H1 (cell line): ENCODE measurements around the gene ARID5B. TPM values are rescaled to one million over a fixed set of nuclear protein-coding genes. Genes with fewer than 3 reads are reported as not detected.

Source experiments
- CTCF ChIA-PET: fragments of 300-600 bp; sonication (Branson Sonifier 250); formaldehyde crosslinking; loops from one replicate; lab custom pipeline; 2021; ENCODE audit not compliant: partially characterized antibody; lab: Charles Lee
- POLR2A ChIA-PET: fragments of 300-600 bp; sonication (Branson Sonifier 250); formaldehyde crosslinking; loops from one replicate; lab custom pipeline; 2021; ENCODE audit warnings: inconsistent platforms; ENCODE audit not compliant: partially characterized antibody; lab: Charles Lee
- DNase-seq, 2 experiments: peaks; one replicate each; pipeline versions ENCODE4 v3.0.0 to v3.0.0-alpha.2; 2010 to 2022; ENCODE audit warnings: low spot score in 2 of 2, low read depth in 1 of 2, mixed read lengths in 1 of 2
- FAIRE-seq: peaks from 2 replicates; lab custom pipeline; 2011; peaks lifted over from hg19 to GRCh38; lab: Jason Lieb, UNC
- H2AFZ ChIP-seq: 2 replicates; pipeline ENCODE4 v1.8.1; 2012; ENCODE audit warnings: low read length, inconsistent platforms
- H2AK5ac ChIP-seq: 2 replicates; pipeline ENCODE4 v1.6.1; 2013; ENCODE audit warnings: low read depth, low read length
- H2BK120ac ChIP-seq: replicated peaks from 2 replicates; pipeline ENCODE3; 2013; ENCODE audit warnings: low read depth, low read length, inconsistent platforms
- H2BK12ac ChIP-seq: 2 replicates; pipeline ENCODE4 v1.6.1; 2013; ENCODE audit warnings: low read depth, low read length
- H2BK15ac ChIP-seq: 2 replicates; pipeline ENCODE4 v1.6.1; 2013; ENCODE audit warnings: low read length
- H2BK20ac ChIP-seq: 2 replicates; pipeline ENCODE4 v1.6.1; 2013; ENCODE audit warnings: low read length
- H2BK5ac ChIP-seq: 2 replicates; pipeline ENCODE4 v1.6.1; 2013; ENCODE audit warnings: low read depth, low read length
- H3K14ac ChIP-seq: 2 replicates; pipeline ENCODE4 v1.6.1; 2013; ENCODE audit warnings: inconsistent platforms; ENCODE audit not compliant: insufficient read length
- H3K18ac ChIP-seq: 2 replicates; pipeline ENCODE4 v1.6.1; 2013; ENCODE audit warnings: low read length; ENCODE audit errors: extremely low read depth
- H3K23ac ChIP-seq: 2 replicates; pipeline ENCODE4 v1.6.1; 2013; ENCODE audit warnings: inconsistent platforms; ENCODE audit not compliant: insufficient read length
- H3K23me2 ChIP-seq: 2 replicates; pipeline ENCODE4 v1.6.1; 2013; ENCODE audit warnings: low read depth, low read length
- H3K27ac ChIP-seq: 2 replicates; pipeline ENCODE4 v1.6.1; 2011; ENCODE audit warnings: low read depth, low read length, inconsistent platforms
- H3K27me3 ChIP-seq, 4 experiments: replicated peaks in 1 of 4; 1 replicate in 1 of 4; 2 replicates in 3 of 4; pipeline versions ENCODE4 v1.6.1 to v1.8.1; 2011 to 2013; ENCODE audit warnings: low read length in 3 of 4, mild to moderate bottlenecking in 3 of 4, inconsistent platforms in 2 of 4, mixed read lengths in 2 of 4, moderate library complexity in 1 of 4; ENCODE audit not compliant: control insufficient read depth in 3 of 4, insufficient read depth in 3 of 4; ENCODE audit errors: extremely low read depth in 1 of 4
- H3K36me3 ChIP-seq, 4 experiments: 2 replicates each; pipeline versions ENCODE4 v1.6.1 to v1.8.1; 2011 to 2013; ENCODE audit warnings: mild to moderate bottlenecking in 4 of 4, low read length in 3 of 4, moderate library complexity in 2 of 4, control low read depth in 1 of 4, inconsistent platforms in 1 of 4; ENCODE audit not compliant: insufficient read depth in 4 of 4, control insufficient read depth in 2 of 4
- H3K4ac ChIP-seq: replicated peaks from 2 replicates; pipeline ENCODE3; 2013; ENCODE audit warnings: low read length, low read depth, mixed read lengths, inconsistent platforms; ENCODE audit not compliant: insufficient read length
- H3K4me1 ChIP-seq, 4 experiments: replicated peaks in 1 of 4; 1 replicate in 1 of 4; 2 replicates in 3 of 4; pipeline versions ENCODE4 v1.6.1 to v1.8.1; 2011 to 2013; ENCODE audit warnings: low read length in 3 of 4, inconsistent platforms in 2 of 4, mixed read lengths in 1 of 4; ENCODE audit not compliant: insufficient read depth in 4 of 4, control insufficient read depth in 3 of 4
- H3K4me2 ChIP-seq, 2 experiments: 2 replicates each; pipeline versions ENCODE4 v1.6.1 to v1.8.1; 2011 to 2013; ENCODE audit warnings: low read depth in 2 of 2, low read length in 2 of 2, control low read depth in 1 of 2, inconsistent platforms in 1 of 2, mild to moderate bottlenecking in 1 of 2; ENCODE audit not compliant: insufficient read depth in 1 of 2
- H3K4me3 ChIP-seq, 4 experiments: fragments of 200-600, 300-600 bp in 1 of 4; sonication (generic), shearing (Covaris generic), sonication (Bioruptor Twin) in 1 of 4; 2 replicates each; pipeline versions ENCODE4 v1.5.1 to v1.8.1; 2011 to 2016; ENCODE audit warnings: low read length in 4 of 4, low read depth in 3 of 4, control low read depth in 2 of 4, inconsistent platforms in 2 of 4, mild to moderate bottlenecking in 2 of 4, mixed read lengths in 1 of 4, moderate library complexity in 1 of 4; ENCODE audit not compliant: insufficient read depth in 2 of 4; ENCODE audit errors: extremely low read depth in 1 of 4
- H3K56ac ChIP-seq: replicated peaks from 2 replicates; pipeline ENCODE3; 2013; ENCODE audit warnings: low read depth, mild to moderate bottlenecking, mixed read lengths, low read length, inconsistent platforms; ENCODE audit not compliant: insufficient read length
- H3K79me1 ChIP-seq: 2 replicates; pipeline ENCODE4 v1.6.1; 2013; ENCODE audit warnings: low read depth, low read length, control low read depth
- H3K79me2 ChIP-seq, 2 experiments: 2 replicates each; pipeline versions ENCODE4 v1.6.1 to v1.8.1; 2012 to 2013; ENCODE audit warnings: low read length in 2 of 2, mild to moderate bottlenecking in 2 of 2, inconsistent platforms in 1 of 2; ENCODE audit not compliant: insufficient read depth in 2 of 2, control insufficient read depth in 1 of 2
- H3K9ac ChIP-seq, 4 experiments: replicated peaks in 1 of 4; 1 replicate in 1 of 4; 2 replicates in 3 of 4; pipeline versions ENCODE4 v1.6.1 to v1.8.1; 2011 to 2013; ENCODE audit warnings: low read depth in 3 of 4, low read length in 3 of 4, control low read depth in 2 of 4, mild to moderate bottlenecking in 2 of 4, moderate library complexity in 2 of 4, inconsistent platforms in 1 of 4; ENCODE audit errors: extremely low read depth in 1 of 4
- H3K9me3 ChIP-seq, 2 experiments: 2 replicates each; pipeline versions ENCODE4 v1.6.1 to v1.8.1; 2012 to 2013; ENCODE audit warnings: mild to moderate bottlenecking in 2 of 2, moderate library complexity in 2 of 2, control low read depth in 1 of 2, inconsistent platforms in 1 of 2, low read depth in 1 of 2, low read length in 1 of 2, mixed read lengths in 1 of 2; ENCODE audit not compliant: insufficient read depth in 2 of 2
- H4K20me1 ChIP-seq, 2 experiments: replicated peaks in 1 of 2; 2 replicates each; pipeline versions ENCODE3 to v1.8.1; 2011 to 2013; ENCODE audit warnings: inconsistent platforms in 2 of 2, low read length in 2 of 2, mild to moderate bottlenecking in 1 of 2; ENCODE audit not compliant: insufficient read depth in 2 of 2, control insufficient read depth in 1 of 2
- H4K5ac ChIP-seq: 2 replicates; pipeline ENCODE4 v1.6.1; 2013; ENCODE audit warnings: low read length, low read depth, mixed read lengths, inconsistent platforms; ENCODE audit not compliant: insufficient read length
- H4K8ac ChIP-seq: 2 replicates; pipeline ENCODE4 v1.8.0; 2013; ENCODE audit warnings: mild to moderate bottlenecking, moderate library complexity, low read length, inconsistent platforms; ENCODE audit not compliant: insufficient read depth; ENCODE audit errors: extremely low read depth
- H4K91ac ChIP-seq: replicated peaks from 2 replicates; pipeline ENCODE3; 2013; ENCODE audit warnings: low read length, mixed read lengths, inconsistent platforms; ENCODE audit not compliant: insufficient read length
- ATF3 ChIP-seq: IDR thresholded peaks from 2 replicates; pipeline ENCODE4 v1.6.1; 2011; ENCODE audit warnings: low read depth, mild to moderate bottlenecking, low read length; ENCODE audit not compliant: insufficient read depth
- BCL11A ChIP-seq, 2 experiments: IDR thresholded peaks; one replicate each; pipeline ENCODE4 v1.6.1; 2011; ENCODE audit warnings: low read depth in 2 of 2, low read length in 2 of 2, mild to moderate bottlenecking in 2 of 2
- BRCA1 ChIP-seq: IDR thresholded peaks from 2 replicates; pipeline ENCODE4 v1.6.1; 2012; ENCODE audit warnings: low read depth, low read length, improper control_type of control experiment
- CHD2 ChIP-seq: IDR thresholded peaks from 2 replicates; pipeline ENCODE4 v1.6.1; 2012; ENCODE audit warnings: low read length, improper control_type of control experiment
- GABPA ChIP-seq: IDR thresholded peaks from 2 replicates; pipeline ENCODE4 v1.6.1; 2011; ENCODE audit warnings: mild to moderate bottlenecking, low read length, moderate library complexity, borderline replicate concordance; ENCODE audit not compliant: insufficient read depth
- NRF1 ChIP-seq: IDR thresholded peaks from 2 replicates; pipeline ENCODE4 v1.6.1; 2011; ENCODE audit warnings: mild to moderate bottlenecking, low read depth, low read length, improper control_type of control experiment
- RBBP5 ChIP-seq: IDR thresholded peaks from 2 replicates; pipeline ENCODE4 v1.7.1; 2012; ENCODE audit warnings: low read depth, mild to moderate bottlenecking, inconsistent platforms, low read length, moderate library complexity, borderline replicate concordance
- SIRT6 ChIP-seq: IDR thresholded peaks from one replicate; pipeline ENCODE4 v1.7.1; 2012; ENCODE audit warnings: low read length, inconsistent platforms
- SUZ12 ChIP-seq: fragments of 200-600 bp; sonication (generic); IDR thresholded peaks from 2 replicates; pipeline ENCODE4 v1.6.1; 2012; ENCODE audit warnings: mild to moderate bottlenecking, inconsistent platforms, low read length, moderate library complexity, mixed read lengths
- WGBS, 2 experiments: shearing (Covaris generic) in 1 of 2; methylation state at CpG; one replicate each; pipeline versions ENCODE4 v1.1.6 to v1.1.7; 2013 to 2015; ENCODE audit warnings: low lambda C conversion rate in 2 of 2, mixed read lengths in 2 of 2, inconsistent platforms in 1 of 2, low coverage in 1 of 2, missing lambda C conversion rate in 1 of 2; ENCODE audit not compliant: insufficient replicate concordance in 2 of 2, insufficient coverage in 1 of 2, insufficient read length in 1 of 2; ENCODE audit errors: extremely low coverage in 1 of 2, missing lambda C conversion rate in 1 of 2; 5-methylcytosine and 5-hydroxymethylcytosine counted together
- polyA plus RNA-seq, 7 experiments: library from polyadenylated mRNA; depleted of rRNA in 3 of 7; stranded (reverse) in 5 of 7; unstranded in 2 of 7; fragments of >200 nt in 5 of 7; fragments of 200-250 nt in 2 of 7; gene quantifications; 1 replicate in 5 of 7; 2 replicates in 1 of 7; 4 replicates in 1 of 7; pipeline versions ENCODE4 v1.2.1 to v1.2.3, GENCODE V29; 2011 to 2013; ENCODE audit warnings: missing spikeins in 2 of 7, mixed read lengths in 2 of 7
- total RNA-seq: library from RNA; stranded (reverse); fragmentation: NEBNext Ultra II Directional; extraction: Animal tissue kit (Norgen Biotek cat#: 25700); gene quantifications from 2 replicates; pipeline ENCODE4 v1.2.1, GENCODE V29; 2021
- TF ChIP-seq, protein P1 (sequence below): IDR thresholded peaks from 2 replicates; pipeline ENCODE4 v1.6.1; 2012; ENCODE audit warnings: inconsistent platforms
- TF ChIP-seq, protein P2 (sequence below): IDR thresholded peaks from 2 replicates; pipeline ENCODE4 v1.6.1; 2012; ENCODE audit warnings: inconsistent platforms

Gene ARID5B
- total and polyA plus RNA-seq, 2 of the 8 experiments (the other 6 are each of a cell fraction or from before 2014, with no cell fraction given): 0.21 to 1.1 TPM

GRCh38 chr10:61892961-61893360, 8.5 kb upstream of the ARID5B start:
- Histone ChIP-seq H3K4me1 (peaks cover 0 to 4% (median 3%) of the 10 kb centered on the region in 4 experiments; a peak in 3 of 7 replicates), H3K14ac (no peak overlapping the region), H3K4me3 (no peak overlapping the region), H4K91ac (no peak overlapping the region), H2BK5ac (no peak overlapping the region), H3K27ac (no peak overlapping the region), H3K9ac (no peak overlapping the region), H3K4ac (no peak overlapping the region), H2BK120ac (no peak overlapping the region), H2AK5ac (no peak overlapping the region), H3K23me2 (peaks cover 8% of the 10 kb centered on the region; the same call in 1 of the 2 replicates), H3K9me3 (no peaks in the 10 kb centered on the region), H4K8ac (no peak overlapping the region), H3K23ac (no peak overlapping the region), H3K18ac (no peak overlapping the region)
- 94% methylated on average over 4 of the region's 4 CpGs; no CpG with 5 or more reads in 1 of the 2 experiments for WGBS, 2 experiments
- CTCF ChIA-PET: no interaction called here
- TF ChIP-seq GABPA (no peak), SUZ12 (no peak), RBBP5 (no peak), ATF3 (no peak), SIRT6 (no peak), CHD2 (no peak), BRCA1 (no peak), BCL11A (IDR thresholded peaks at IDR 0.05; ENCODE audit: low read depth in 2 of 2, low read length in 2 of 2) (no peak), NRF1 (no peak)
- TF ChIP-seq, protein P1, sequence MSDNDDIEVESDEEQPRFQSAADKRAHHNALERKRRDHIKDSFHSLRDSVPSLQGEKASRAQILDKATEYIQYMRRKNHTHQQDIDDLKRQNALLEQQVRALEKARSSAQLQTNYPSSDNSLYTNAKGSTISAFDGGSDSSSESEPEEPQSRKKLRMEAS: no peak
- TF ChIP-seq, protein P2, sequence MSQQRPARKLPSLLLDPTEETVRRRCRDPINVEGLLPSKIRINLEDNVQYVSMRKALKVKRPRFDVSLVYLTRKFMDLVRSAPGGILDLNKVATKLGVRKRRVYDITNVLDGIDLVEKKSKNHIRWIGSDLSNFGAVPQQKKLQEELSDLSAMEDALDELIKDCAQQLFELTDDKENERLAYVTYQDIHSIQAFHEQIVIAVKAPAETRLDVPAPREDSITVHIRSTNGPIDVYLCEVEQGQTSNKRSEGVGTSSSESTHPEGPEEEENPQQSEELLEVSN: no peak
- TF ChIP-seq, all 59 proteins: peak for 0
- Histone ChIP-seq H2BK12ac (no peak overlapping the region), H4K20me1 (no peaks in the 10 kb centered on the region), H4K5ac (no peak overlapping the region), H3K79me2 (no peaks in the 10 kb centered on the region), H3K56ac (no peak overlapping the region), H3K4me2 (no peak overlapping the region), H2BK15ac (no peak overlapping the region), H3K79me1 (no peaks in the 10 kb centered on the region), H2BK20ac (no peak overlapping the region), H3K27me3 (peaks cover 2 to 12% (median 10%) of the 10 kb centered on the region in 4 experiments), H3K36me3 (no peaks in the 10 kb centered on the region), H2AFZ (no peak overlapping the region)
- POLR2A ChIA-PET: no interaction called here
- DNase-seq (no peak), FAIRE-seq (no peak)
